ENCODE data around the gene MZF1. TPM values are rescaled to one million over a fixed set of nuclear protein-coding genes. Genes with fewer than 3 reads are reported as not detected.

The MZF1 gene
- total RNA-seq, 2 experiments from 2014 or later: 21.0 to 21.1 TPM

DNA sequence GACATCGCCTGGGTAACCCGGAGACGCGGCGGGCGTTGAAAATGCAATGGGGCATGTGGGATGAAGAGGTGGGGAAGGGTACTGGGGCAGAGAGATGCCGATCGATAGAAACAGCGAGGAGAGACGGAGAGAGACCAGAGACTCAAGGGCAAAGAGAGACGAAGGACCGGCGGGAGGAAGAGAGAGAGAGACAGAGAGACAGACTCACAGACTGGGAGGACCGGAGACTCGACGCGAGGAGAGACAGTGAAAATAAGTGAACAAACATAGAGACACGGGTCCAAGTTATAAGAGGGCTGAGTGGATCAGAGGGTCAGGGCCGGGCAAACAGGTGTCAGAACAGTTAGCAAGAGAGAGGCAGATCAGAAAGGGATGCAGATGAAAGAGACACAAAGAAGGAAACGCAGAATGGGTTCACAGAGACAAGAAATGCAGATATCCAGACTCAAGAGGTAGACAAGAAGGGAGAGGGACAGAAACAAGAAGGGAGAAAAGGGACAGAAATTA, 576 bp upstream of the MZF1 start:
- H3K4me1 ChIP-seq (ENCODE audit: insufficient read depth, low read length): peaks cover 49% of the 10 kb centered on the region
- no peaks in the 10 kb centered on the region for H3K9me3 ChIP-seq (ENCODE audit: control insufficient read depth in 1 of 2, insufficient read depth in 1 of 2, low read length in 2 of 2)
- H3K36me3 Mint-ChIP-seq (ENCODE audit: low read depth): peaks cover 16% of the 10 kb centered on the region
- H3K27ac Mint-ChIP-seq: peak overlapping the region; percentile 96
- H3K27ac ChIP-seq (ENCODE audit: low read depth in 1 of 2, low read length in 2 of 2): peak overlapping the region; percentile 100
- no peak for ATAC-seq (ENCODE audit: poor library complexity)
- POLR2A ChIA-PET: interaction anchor here (0.6 kb wide), 1 partner anchor 15 kb away, joined by 3 read pairs; no protein-coding TSS in a partner anchor
- H3K4me3 ChIP-seq (ENCODE audit: low read length): peak overlapping the region; percentile 84
- DNase-seq: no peak
- H3K36me3 ChIP-seq (ENCODE audit: insufficient read depth, low read length): peaks cover 22% of the 10 kb centered on the region
- H3K9me3 Mint-ChIP-seq: no peaks in the 10 kb centered on the region
- TF ChIP-seq, protein P1, sequence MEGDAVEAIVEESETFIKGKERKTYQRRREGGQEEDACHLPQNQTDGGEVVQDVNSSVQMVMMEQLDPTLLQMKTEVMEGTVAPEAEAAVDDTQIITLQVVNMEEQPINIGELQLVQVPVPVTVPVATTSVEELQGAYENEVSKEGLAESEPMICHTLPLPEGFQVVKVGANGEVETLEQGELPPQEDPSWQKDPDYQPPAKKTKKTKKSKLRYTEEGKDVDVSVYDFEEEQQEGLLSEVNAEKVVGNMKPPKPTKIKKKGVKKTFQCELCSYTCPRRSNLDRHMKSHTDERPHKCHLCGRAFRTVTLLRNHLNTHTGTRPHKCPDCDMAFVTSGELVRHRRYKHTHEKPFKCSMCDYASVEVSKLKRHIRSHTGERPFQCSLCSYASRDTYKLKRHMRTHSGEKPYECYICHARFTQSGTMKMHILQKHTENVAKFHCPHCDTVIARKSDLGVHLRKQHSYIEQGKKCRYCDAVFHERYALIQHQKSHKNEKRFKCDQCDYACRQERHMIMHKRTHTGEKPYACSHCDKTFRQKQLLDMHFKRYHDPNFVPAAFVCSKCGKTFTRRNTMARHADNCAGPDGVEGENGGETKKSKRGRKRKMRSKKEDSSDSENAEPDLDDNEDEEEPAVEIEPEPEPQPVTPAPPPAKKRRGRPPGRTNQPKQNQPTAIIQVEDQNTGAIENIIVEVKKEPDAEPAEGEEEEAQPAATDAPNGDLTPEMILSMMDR (IDR thresholded peaks at IDR 0.05): no peak
- CTCF ChIA-PET: interaction anchor here (2.5 kb wide), 1 partner anchor 53 kb away, joined by 13 read pairs; the partner anchor contains the start of gene ZBTB45
- H3K4me1 Mint-ChIP-seq (ENCODE audit: low read depth): peaks cover 41% of the 10 kb centered on the region
- H3K27me3 ChIP-seq (ENCODE audit: control insufficient read depth in 1 of 2, insufficient read depth in 2 of 2, low read length in 2 of 2): no peaks in the 10 kb centered on the region
- intact Hi-C loops (cut with DNase I, micrococcal nuclease): loop anchor here (1.0 to 2.0 kb wide), 3 partner anchors 14 to 59 kb away; partner anchors contain the start of gene TRIM28 (in 2 of the 2)
- peak overlapping the region; percentile 92 for H3K4me3 Mint-ChIP-seq
- H3K27me3 Mint-ChIP-seq: no peaks in the 10 kb centered on the region

DNA sequence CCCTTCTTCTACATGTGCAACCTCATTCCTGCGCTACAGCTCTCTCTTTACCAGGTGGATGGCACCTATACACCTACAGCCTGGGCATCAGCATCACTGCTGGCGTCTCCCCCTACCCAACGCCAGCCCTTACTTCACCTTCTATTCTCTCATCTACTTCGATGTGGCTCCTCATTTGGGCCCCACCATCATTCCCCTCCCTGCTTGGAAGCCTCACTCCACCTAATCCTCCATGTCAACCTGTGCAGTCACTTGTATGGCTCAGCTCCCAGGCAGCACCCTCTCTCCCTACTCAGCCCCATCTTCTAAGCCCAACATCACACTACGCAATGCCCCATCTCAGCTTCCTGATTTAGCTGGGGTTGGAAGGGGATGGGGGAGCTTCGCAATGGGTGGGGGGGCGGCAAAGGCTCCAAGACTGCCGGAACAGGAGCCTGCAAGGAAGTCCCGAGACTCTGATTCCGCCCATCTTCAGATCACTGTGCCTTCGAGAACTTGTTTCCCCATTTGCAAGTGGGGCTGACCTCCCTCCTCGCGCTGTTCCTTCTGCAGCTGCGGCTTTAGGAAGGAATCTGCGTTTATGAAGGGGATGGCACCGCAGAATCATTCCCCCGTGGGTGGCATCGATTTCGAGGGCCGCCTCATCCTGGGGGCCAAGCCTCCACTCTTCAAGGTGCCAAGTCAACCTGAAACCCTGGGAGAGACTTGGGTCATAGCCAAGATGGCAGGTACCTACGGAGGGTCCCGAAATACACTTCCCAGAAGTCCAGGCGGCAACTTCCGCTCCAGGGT, 913 bp downstream of the MZF1 start:
- Histone ChIP-seq H3K27me3 (ENCODE audit: control insufficient read depth in 1 of 2, insufficient read depth in 2 of 2, low read length in 2 of 2) (no peaks in the 10 kb centered on the region), H3K9me3 (ENCODE audit: control insufficient read depth in 1 of 2, insufficient read depth in 1 of 2, low read length in 2 of 2) (no peaks in the 10 kb centered on the region), H3K27ac (ENCODE audit: low read depth in 1 of 2, low read length in 2 of 2) (peak overlapping the region; percentile 100), H3K4me1 (ENCODE audit: insufficient read depth, low read length) (peaks cover 49% of the 10 kb centered on the region), H3K36me3 (ENCODE audit: insufficient read depth, low read length) (peaks cover 21% of the 10 kb centered on the region), H3K4me3 (ENCODE audit: low read length) (peak overlapping the region; percentile 84)
- TF ChIP-seq, protein P1 (IDR thresholded peaks at IDR 0.05): no peak
- H3K4me3 Mint-ChIP-seq: peak overlapping the region; percentile 92
- H3K36me3 Mint-ChIP-seq (ENCODE audit: low read depth): peaks cover 23% of the 10 kb centered on the region
- ATAC-seq (ENCODE audit: poor library complexity) (no peak), DNase-seq (no peak)
- H3K9me3 Mint-ChIP-seq: no peaks in the 10 kb centered on the region
- peak overlapping the region; percentile 96 for H3K27ac Mint-ChIP-seq
- CTCF ChIA-PET: interaction anchor here (2.5 kb wide), 1 partner anchor 52 kb away, joined by 13 read pairs; the partner anchor contains the start of gene ZBTB45
- POLR2A ChIA-PET: interaction anchor here (1.0 to 3.2 kb wide), 7 partner anchors 11 to 53 kb away, joined by 3 to 63 read pairs (median 12); partner anchors contain the start of genes CHMP2A, TRIM28, UBE2M and ZBTB45
- intact Hi-C loops (cut with DNase I, micrococcal nuclease): loop anchor here in 1 of 2 experiments (1.0 kb wide), 1 partner anchor 13 kb away; no protein-coding TSS in a partner anchor
- H3K4me1 Mint-ChIP-seq (ENCODE audit: low read depth): peaks cover 36% of the 10 kb centered on the region
- H3K27me3 Mint-ChIP-seq: no peaks in the 10 kb centered on the region

GRCh38 chr19:58571575-58571947, 1.6 kb downstream of the MZF1 start:
- no peaks in the 10 kb centered on the region for H3K27me3 Mint-ChIP-seq
- peaks cover 36% of the 10 kb centered on the region for H3K4me1 Mint-ChIP-seq (ENCODE audit: low read depth)
- H3K4me3 Mint-ChIP-seq: peak overlapping the region; percentile 92
- no peak overlapping the region for H3K4me3 ChIP-seq (ENCODE audit: low read length)
- peak overlapping the region; percentile 96 for H3K27ac Mint-ChIP-seq
- ChIA-PET POLR2A (interaction anchor here (1.0 to 3.2 kb wide), 4 partner anchors 10 to 52 kb away, joined by 4 to 63 read pairs (median 24); partner anchors contain the start of genes CHMP2A, TRIM28, UBE2M and ZBTB45), CTCF (interaction anchor here (2.5 kb wide), 1 partner anchor 51 kb away, joined by 13 read pairs; the partner anchor contains the start of gene ZBTB45)
- intact Hi-C loops (cut with DNase I, micrococcal nuclease): no loop called here
- TF ChIP-seq, protein P1 (IDR thresholded peaks at IDR 0.05): no peak
- DNase-seq: peak in 1 of 14 experiments; percentile 12
- peaks cover 23% of the 10 kb centered on the region for H3K36me3 Mint-ChIP-seq (ENCODE audit: low read depth)
- peaks cover 49% of the 10 kb centered on the region for H3K4me1 ChIP-seq (ENCODE audit: insufficient read depth, low read length)
- no peak overlapping the region for H3K27ac ChIP-seq (ENCODE audit: low read depth in 1 of 2, low read length in 2 of 2)
- no peaks in the 10 kb centered on the region for H3K27me3 ChIP-seq (ENCODE audit: control insufficient read depth in 1 of 2, insufficient read depth in 2 of 2, low read length in 2 of 2)
- no peaks in the 10 kb centered on the region for H3K9me3 ChIP-seq (ENCODE audit: control insufficient read depth in 1 of 2, insufficient read depth in 1 of 2, low read length in 2 of 2)
- no peaks in the 10 kb centered on the region for H3K9me3 Mint-ChIP-seq
- no peak for ATAC-seq (ENCODE audit: poor library complexity)
- H3K36me3 ChIP-seq (ENCODE audit: insufficient read depth, low read length): peaks cover 24% of the 10 kb centered on the region
